NCI-H2227 (cell line): ENCODE measurements around the gene USP22.

Source experiments
- DNase-seq: peaks from one replicate; lab custom pipeline; 2025; ENCODE audit not compliant: unreplicated experiment; lab: John Stamatoyannopoulos, UW

USP22 gene

DNA sequence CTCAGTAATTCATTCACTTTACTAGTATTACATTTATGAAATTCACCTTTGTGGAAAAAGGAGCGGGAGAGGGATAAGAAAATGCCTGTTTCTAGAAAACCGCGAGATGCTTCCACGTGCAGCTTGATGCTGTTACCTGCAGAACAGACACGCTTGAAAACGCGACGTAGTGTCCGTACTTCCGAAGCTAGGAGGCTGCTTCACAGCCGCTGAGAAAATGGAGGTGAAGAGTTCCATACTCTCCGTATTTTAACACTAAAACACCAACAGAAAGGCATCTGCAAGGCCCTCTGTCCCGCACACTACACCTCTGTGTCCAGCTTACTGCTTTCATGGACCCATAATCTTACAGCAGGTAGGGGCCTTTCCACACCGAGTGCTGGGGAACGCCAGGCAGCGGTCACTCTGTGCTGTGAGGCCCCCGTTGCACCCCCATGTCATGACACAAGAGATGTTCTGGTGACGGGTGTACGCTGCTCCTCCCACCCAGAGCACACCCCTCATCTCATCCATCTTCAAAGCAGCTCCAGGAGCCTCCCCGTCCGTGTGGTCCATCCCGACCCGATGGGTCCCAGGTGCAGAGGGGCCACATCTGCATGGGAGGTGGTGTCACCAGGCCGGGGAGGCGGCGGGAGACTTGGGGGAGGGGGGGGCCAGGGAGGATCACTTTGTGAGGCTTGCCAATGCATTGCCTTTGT lies 40.4 kb downstream of the USP22 start:
- DNase-seq = no peak

DNA sequence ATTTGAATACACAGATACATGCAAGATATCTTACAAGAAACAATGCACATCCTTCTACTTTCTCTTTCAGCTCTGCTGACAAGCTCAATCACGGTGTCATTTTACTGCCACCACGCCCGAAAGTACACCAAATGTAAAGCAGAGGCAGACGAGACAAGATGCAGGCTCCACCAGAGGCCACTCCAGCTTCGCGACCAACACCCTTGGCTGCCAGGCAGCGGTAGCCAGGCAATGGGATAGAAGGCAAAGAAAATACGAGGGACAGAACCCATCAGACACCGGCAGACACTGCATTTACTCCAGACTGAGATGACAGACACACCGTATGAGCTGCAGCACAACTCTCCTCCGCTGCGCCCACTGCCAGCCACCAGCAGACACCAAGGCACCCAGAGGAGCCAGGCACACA lies 41.0 kb downstream of the USP22 start:
- no peak for DNase-seq

- no peak for DNase-seq
Measured at GRCh38 chr17:21001111-21001812, 41.5 kb downstream of the USP22 start.

- no peak for DNase-seq
Measured at GRCh38 chr17:20999841-21000532, 42.8 kb downstream of the USP22 start.

- no peak for DNase-seq
Measured at GRCh38 chr17:20999044-20999573, 43.7 kb downstream of the USP22 start.

DNA sequence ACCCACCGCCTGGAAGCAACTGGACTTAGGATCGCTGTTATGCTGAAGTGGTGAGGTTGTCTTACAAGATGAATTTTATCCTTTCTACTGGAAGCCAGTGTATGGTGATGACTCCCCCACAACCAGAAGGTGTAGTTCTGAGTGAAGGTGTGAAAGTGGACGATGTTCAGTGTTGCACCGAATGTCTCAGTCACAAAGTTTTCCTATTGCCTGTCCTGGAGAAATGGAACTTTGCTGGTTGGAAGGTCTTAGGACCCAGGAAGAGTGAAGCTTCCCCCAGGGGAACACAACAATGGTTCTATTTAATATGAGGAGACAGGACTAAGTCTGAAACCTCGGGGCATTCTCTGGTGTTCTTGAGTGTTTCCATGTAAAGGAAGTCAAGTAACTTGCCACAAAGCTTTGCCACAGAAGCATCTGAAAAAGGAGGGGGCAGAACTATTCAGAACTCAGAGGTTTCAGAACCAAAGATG lies 44.2 kb downstream of the USP22 start:
- DNase-seq = no peak

DNA sequence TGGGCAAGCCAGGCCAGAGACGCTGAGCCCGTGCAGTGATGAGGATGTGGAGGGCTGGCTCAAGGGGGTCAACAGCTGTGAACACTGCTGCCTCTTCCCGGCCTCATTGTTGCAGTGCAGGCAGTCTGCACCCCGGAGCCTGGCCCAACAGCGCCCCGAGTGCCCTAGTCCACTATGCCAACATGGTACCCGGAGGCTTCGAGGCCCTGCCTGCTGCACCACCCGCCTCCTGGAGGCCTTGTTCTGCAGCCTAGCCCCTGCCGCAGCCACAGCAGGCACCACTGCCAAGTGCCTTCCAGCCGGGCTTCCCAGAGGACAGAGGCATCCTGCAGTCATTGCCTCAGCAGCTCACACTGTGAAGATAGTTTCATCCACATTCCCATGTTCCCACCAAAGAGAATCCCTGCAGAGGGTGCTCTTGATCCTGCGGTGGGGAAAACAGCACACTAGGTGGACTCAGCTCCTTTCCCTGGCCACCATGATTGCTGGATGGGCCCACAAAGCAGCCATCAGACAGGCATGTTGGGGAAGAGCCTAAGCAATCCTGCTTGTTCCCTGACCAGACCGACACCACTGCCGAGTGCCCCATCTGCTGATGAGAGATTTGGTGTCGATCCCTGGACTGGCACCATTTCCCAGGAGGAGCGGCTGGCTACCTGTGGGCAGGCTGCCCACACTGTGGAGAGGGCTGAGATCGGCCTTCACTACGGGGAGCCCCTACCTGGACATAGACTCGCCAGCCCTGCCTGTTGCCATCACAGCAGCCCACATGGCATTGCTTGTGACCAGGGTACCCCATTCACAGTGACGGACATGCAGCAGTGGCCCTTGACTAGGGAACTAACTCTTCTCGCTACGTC lies 44.9 kb downstream of the USP22 start:
- no peak for DNase-seq

- DNase-seq = no peak
Measured at GRCh38 chr17:20996724-20997615, 45.8 kb downstream of the USP22 start.

GRCh38 chr17:20995873-20996723 lies 46.7 kb downstream of the USP22 start:
- no peak for DNase-seq

DNA sequence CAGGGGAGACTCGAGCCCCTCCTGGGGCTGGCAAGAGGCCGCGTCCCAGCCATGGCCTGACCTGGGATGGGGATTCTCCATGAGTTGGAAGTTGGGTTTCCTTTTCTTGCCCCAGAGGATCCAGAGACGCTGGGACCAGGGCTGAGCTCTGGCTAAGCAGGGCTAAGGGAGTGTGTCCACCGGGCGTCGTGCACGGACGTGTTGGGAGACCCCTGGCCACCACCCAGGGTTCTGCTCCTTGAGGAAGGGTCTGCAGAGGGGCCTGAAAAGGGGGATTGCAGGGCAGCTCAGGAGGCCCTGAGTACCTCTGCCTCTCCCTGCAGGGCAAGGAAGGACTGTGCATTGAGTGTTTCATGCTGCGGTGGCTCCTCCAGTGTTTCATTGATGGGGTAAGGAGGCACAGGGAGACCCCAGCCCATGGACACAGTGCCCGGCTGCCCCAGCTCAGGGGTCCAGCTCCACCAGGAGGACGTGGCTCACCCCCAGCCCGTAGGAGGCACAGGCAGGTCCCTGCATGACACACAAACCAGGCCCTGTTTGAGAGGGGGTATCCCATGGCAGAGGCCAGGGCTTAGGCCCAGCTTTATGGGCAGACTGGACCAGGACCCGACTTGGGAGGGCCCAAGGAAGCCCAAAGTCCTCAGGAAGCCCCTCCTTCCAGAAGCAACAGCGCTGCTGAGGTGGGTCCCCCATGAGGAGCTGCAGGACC lies 47.5 kb downstream of the USP22 start:
- no peak for DNase-seq

DNA sequence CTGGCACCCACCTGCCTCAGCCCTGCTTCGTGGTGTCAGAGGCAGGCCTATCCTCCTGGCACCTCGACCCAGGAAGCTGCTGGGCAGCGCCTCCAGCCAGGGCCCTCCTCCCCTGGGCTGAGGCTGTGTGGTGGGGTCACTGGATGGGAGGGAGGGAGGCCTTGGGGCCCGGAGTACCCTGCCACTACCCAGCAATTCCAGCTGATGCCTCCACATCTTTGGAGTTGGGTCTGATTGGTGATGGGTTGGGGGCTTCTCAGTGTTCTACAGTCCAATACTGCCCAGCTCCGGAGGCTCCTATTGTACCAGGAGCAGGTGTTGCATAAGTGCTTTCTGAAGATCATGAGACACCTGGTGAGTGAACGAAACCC lies 48.0 kb downstream of the USP22 start:
- DNase-seq = no peak

GRCh38 chr17:20993863-20994778 lies 48.7 kb downstream of the USP22 start:
- no peak for DNase-seq

GRCh38 chr17:20992987-20993862 lies 49.6 kb downstream of the USP22 start:
- DNase-seq = peak; percentile 65

GRCh38 chr17:20992416-20992815 lies 50.4 kb downstream of the USP22 start:
- no peak for DNase-seq

DNA sequence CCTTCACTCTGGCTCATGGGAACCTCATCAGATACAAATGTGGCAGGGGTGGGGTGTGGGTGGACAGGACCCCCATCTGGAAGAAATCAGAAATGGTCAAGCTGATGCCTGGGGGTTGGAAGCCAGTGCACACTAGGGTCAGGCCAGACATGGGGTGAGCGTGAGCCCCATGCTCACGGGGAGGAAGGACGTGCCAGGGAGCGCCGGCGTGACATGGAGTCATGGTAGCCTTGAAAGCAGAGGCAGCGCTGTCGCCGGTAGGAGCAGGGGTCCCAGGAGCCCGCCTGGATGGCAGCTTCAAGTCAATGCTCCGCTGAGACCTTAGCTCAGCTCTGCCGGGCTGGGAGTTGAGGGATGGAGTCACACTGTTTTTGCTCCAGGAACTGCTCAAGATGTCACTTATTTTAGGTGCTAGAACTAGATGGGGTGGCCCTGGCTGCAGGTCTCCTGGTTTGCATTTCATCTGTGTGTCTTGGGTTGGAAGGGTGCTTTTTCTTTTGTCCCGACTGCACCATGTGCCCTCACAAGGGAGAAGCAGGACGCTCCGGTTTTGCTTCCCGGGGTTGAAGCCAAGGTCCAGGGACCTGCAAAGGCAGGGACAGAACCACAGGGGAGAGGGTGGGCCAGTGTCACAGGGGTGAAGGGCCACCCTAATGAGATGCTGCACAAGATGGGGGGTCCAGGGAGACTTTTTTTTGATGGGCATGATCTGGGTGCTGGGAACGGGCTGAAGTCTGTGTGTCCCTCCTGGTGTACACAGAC lies 51.4 kb downstream of the USP22 start:
- no peak for DNase-seq
